ENCODE results near the gene ANKDD1A.
A peak's percentile ranks its signal among the peaks of the same experiment; 100 is the strongest.

ANKDD1A gene

GRCh38 chr15:64911311-64912186 lies at the start of gene ANKDD1A:
TSS of gene ANKDD1A (plus strand) at chr15:64911902. CDS start at chr15:64911931, 29 bp downstream.
- peak; percentile 26 for DNase-seq

GRCh38 chr15:64861960-64862359 lies 49.7 kb upstream of the ANKDD1A start:
- DNase-seq = no peak

- no peak for DNase-seq
Measured at GRCh38 chr15:64862408-64862807, 49.3 kb upstream of the ANKDD1A start.

- no peak for DNase-seq
Measured at GRCh38 chr15:64864068-64864467, 47.6 kb upstream of the ANKDD1A start.

- no peak for DNase-seq
Measured at GRCh38 chr15:64865126-64865997, 46.3 kb upstream of the ANKDD1A start.

- DNase-seq = no peak
Measured at GRCh38 chr15:64865998-64866520, 45.6 kb upstream of the ANKDD1A start.

GRCh38 chr15:64869501-64869900 lies 42.2 kb upstream of the ANKDD1A start:
- no peak for DNase-seq

- no peak for DNase-seq
Measured at GRCh38 chr15:64870353-64870752, 41.3 kb upstream of the ANKDD1A start.

- DNase-seq = no peak
Measured at GRCh38 chr15:64875641-64876223, 36.0 kb upstream of the ANKDD1A start.

GRCh38 chr15:64877435-64877834 lies 34.3 kb upstream of the ANKDD1A start:
- DNase-seq = no peak

- no peak for DNase-seq
Measured at GRCh38 chr15:64878705-64879104, 33.0 kb upstream of the ANKDD1A start.

GRCh38 chr15:64883100-64883581 lies 28.6 kb upstream of the ANKDD1A start:
- DNase-seq = no peak

- no peak for DNase-seq
Measured at GRCh38 chr15:64883997-64884511, 27.6 kb upstream of the ANKDD1A start.

- DNase-seq = no peak
Measured at GRCh38 chr15:64884679-64885078, 27.0 kb upstream of the ANKDD1A start.

- no peak for DNase-seq
Measured at GRCh38 chr15:64888336-64888735, 23.4 kb upstream of the ANKDD1A start.

- no peak for DNase-seq
Measured at GRCh38 chr15:64891561-64891960, 20.1 kb upstream of the ANKDD1A start.

- DNase-seq = no peak
Measured at GRCh38 chr15:64892847-64893403, 18.8 kb upstream of the ANKDD1A start.

GRCh38 chr15:64893481-64894394 lies 18.0 kb upstream of the ANKDD1A start:
- DNase-seq = no peak

- no peak for DNase-seq
Measured at GRCh38 chr15:64894395-64895056, 17.2 kb upstream of the ANKDD1A start.

- DNase-seq = no peak
Measured at GRCh38 chr15:64895285-64896065, 16.2 kb upstream of the ANKDD1A start.
